Breast epithelium (tissue), 3 donors: Measurements from ENCODE around the gene CORO7.

Source experiments
- POLR2A ChIP-seq: fragments of 450-650 bp; IDR thresholded peaks from one replicate; pipeline ENCODE4 v1.6.1; 2016; ENCODE audit warnings: antibody characterized with exemption, mild to moderate bottlenecking, moderate library complexity
- TF ChIP-seq, protein P1 (sequence below), 3 donors: fragments of 450-650 bp; IDR thresholded peaks; one replicate each; pipeline ENCODE4 v1.5.1; 2016 to 2017; ENCODE audit warnings: antibody characterized with exemption in 3 of 3, mild to moderate bottlenecking in 3 of 3, moderate library complexity in 3 of 3

DNA sequence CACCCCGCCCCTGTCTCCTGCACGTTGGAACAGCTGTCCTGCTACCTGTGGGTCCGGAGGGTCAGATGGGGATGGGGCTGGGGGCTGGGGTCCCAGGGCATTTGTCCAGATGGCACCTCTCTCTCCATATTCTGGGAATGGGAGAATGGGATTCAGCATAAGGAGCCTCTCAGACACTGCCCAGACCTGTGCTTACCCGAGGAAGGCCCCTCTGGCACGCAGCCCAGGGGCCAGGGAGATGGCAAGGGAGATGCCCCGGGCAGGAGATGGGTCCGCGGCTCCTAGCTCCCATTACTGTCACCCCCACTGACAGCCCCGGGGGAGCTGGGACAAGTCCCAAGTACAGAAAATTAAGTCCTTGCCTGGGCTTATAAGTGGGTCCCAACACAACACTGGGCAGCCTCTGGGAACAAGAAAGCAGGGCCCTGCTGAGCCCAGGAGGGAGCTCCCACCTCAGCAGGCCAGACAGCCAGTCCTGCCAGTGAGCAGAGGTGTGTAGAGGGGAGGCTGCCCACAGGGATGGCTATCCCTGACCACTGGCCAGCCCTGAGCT lies 43.0 kb downstream of the CORO7 start:
- TF ChIP-seq, protein P1, sequence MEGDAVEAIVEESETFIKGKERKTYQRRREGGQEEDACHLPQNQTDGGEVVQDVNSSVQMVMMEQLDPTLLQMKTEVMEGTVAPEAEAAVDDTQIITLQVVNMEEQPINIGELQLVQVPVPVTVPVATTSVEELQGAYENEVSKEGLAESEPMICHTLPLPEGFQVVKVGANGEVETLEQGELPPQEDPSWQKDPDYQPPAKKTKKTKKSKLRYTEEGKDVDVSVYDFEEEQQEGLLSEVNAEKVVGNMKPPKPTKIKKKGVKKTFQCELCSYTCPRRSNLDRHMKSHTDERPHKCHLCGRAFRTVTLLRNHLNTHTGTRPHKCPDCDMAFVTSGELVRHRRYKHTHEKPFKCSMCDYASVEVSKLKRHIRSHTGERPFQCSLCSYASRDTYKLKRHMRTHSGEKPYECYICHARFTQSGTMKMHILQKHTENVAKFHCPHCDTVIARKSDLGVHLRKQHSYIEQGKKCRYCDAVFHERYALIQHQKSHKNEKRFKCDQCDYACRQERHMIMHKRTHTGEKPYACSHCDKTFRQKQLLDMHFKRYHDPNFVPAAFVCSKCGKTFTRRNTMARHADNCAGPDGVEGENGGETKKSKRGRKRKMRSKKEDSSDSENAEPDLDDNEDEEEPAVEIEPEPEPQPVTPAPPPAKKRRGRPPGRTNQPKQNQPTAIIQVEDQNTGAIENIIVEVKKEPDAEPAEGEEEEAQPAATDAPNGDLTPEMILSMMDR (IDR thresholded peaks at IDR 0.05): no peak
- no peak for TF ChIP-seq POLR2A
